C4-2B (cell line): Measurements from ENCODE around the gene LZTR1.

ENCODE experiments used
- H3K27ac ChIP-seq: fragments of 450-650 bp; 2 replicates; pipeline ENCODE4 v1.5.1; 2017
- CTCF ChIP-seq: fragments of 450-650 bp; conservative IDR thresholded peaks from 2 replicates; pipeline ENCODE4 v1.5.1; 2017; ENCODE audit warnings: mild to moderate bottlenecking
- ZFX ChIP-seq: fragments of 450-650 bp; IDR thresholded peaks from 2 replicates; pipeline ENCODE4 v1.6.1; 2017

The LZTR1 gene

GRCh38 chr22:20977516-20978170 lies 4.5 kb upstream of the LZTR1 start:
- no peak for TF ChIP-seq CTCF
- TF ChIP-seq ZFX: no peak
- no peak overlapping the region for H3K27ac ChIP-seq

GRCh38 chr22:20978419-20978818 lies 3.7 kb upstream of the LZTR1 start:
- H3K27ac ChIP-seq: no peak overlapping the region
- TF ChIP-seq ZFX: no peak
- TF ChIP-seq CTCF: no peak

GRCh38 chr22:20979243-20979809 lies 2.8 kb upstream of the LZTR1 start:
- no peak overlapping the region for H3K27ac ChIP-seq

GRCh38 chr22:20979940-20980453 lies 2.1 kb upstream of the LZTR1 start:
- no peak for TF ChIP-seq ZFX
- TF ChIP-seq CTCF: no peak
- no peak overlapping the region for H3K27ac ChIP-seq

More at GRCh38 chr22:20979243-20979809, 2.8 kb upstream of the LZTR1 start:
- TF ChIP-seq ZFX: no peak
- TF ChIP-seq CTCF: no peak

GRCh38 chr22:20980523-20980922 lies 1.6 kb upstream of the LZTR1 start:
- no peak overlapping the region for H3K27ac ChIP-seq
- TF ChIP-seq ZFX (no peak), CTCF (no peak)

GRCh38 chr22:20980938-20981722 lies 967 bp upstream of the LZTR1 start:
- H3K27ac ChIP-seq: peak overlapping the region; percentile 93
- no peak for TF ChIP-seq ZFX
- no peak for TF ChIP-seq CTCF

- TF ChIP-seq ZFX (no peak), CTCF (no peak)
- peak overlapping the region; percentile 93 for H3K27ac ChIP-seq
Measured at GRCh38 chr22:20982563-20982882, 426 bp downstream of the LZTR1 start.
